ENCODE data around the gene CNGA2.

GRCh38 chrX:151711787-151712186, 22.8 kb upstream of the CNGA2 start:
- TF ChIP-seq CTCF (IDR thresholded peaks at IDR 0.05) (no peak), POLR2A (IDR thresholded peaks at IDR 0.05) (no peak)
